HepG2 (cell line): ENCODE data around the gene OXGR1. TPM values are rescaled to one million over a fixed set of nuclear protein-coding genes. Genes with fewer than 3 reads are reported as not detected.

Source experiments
- FOXK1 ChIP-seq: sonication (generic); formaldehyde crosslinking; IDR thresholded peaks from 2 replicates; pipeline ENCODE4 v1.4.0; 2020; ENCODE audit warnings: low read depth, missing genetic modification reagents, borderline replicate concordance
- HCFC1 ChIP-seq: fragments of 150-350 bp; IDR thresholded peaks from 2 replicates; pipeline ENCODE4 v1.6.1; 2014; ENCODE audit warnings: low read depth, low read length
- HDAC6 ChIP-seq: fragments of 200-600 bp; sonication (generic); IDR thresholded peaks from 2 replicates; pipeline ENCODE4 v1.7.0; 2017; ENCODE audit warnings: mild to moderate bottlenecking, antibody characterized with exemption, low read length, low read depth
- HNRNPLL ChIP-seq: fragments of 200-400 bp; formaldehyde crosslinking; IDR thresholded peaks from 2 replicates; pipeline ENCODE4 v1.6.1; 2017; ENCODE audit warnings: mild to moderate bottlenecking, low read depth, low read length; ENCODE audit not compliant: poor library complexity, severe bottlenecking
- KDM5B ChIP-seq: sonication (generic); formaldehyde crosslinking; IDR thresholded peaks from 2 replicates; pipeline ENCODE4 v1.4.0; 2020; ENCODE audit warnings: missing genetic modification reagents, mild to moderate bottlenecking, borderline replicate concordance
- NCOR1 ChIP-seq: fragments of 200-600 bp; sonication (generic); IDR thresholded peaks from 2 replicates; pipeline ENCODE4 v1.7.0; 2017; ENCODE audit warnings: antibody characterized with exemption, low read length, borderline replicate concordance
- SMARCC2 ChIP-seq: fragments of 450-650 bp; IDR thresholded peaks from 2 replicates; pipeline ENCODE4 v1.6.1; 2017; ENCODE audit warnings: antibody characterized with exemption, mild to moderate bottlenecking
- ZNF333 ChIP-seq: sonication (generic); formaldehyde crosslinking; IDR thresholded peaks from 2 replicates; pipeline ENCODE4 v1.4.0; 2020; ENCODE audit warnings: mild to moderate bottlenecking, missing genetic modification reagents, borderline replicate concordance
- ZNF382 ChIP-seq: sonication (generic); formaldehyde crosslinking; IDR thresholded peaks from 2 replicates; pipeline ENCODE4 v1.5.0; 2020; ENCODE audit warnings: missing genetic modification reagents, mild to moderate bottlenecking, borderline replicate concordance
- polyA plus RNA-seq, 8 experiments: library from polyadenylated mRNA; depleted of rRNA in 3 of 8; stranded (reverse) in 7 of 8; unstranded in 1 of 8; fragments of >200 nt; fragmentation: Illumina TruSeq in 4 of 8; extraction: Trizol in 4 of 8; gene quantifications; 2 replicates each; pipeline versions ENCODE4 v1.2.1 to v1.2.3, GENCODE V29; 2011 to 2016; ENCODE audit warnings: low read depth in 4 of 8, missing spikeins in 1 of 8, mixed read lengths in 1 of 8; ENCODE audit not compliant: insufficient read depth in 1 of 8
- total RNA-seq, 5 experiments: library from RNA; depleted of rRNA; stranded (reverse); fragments of >200 nt; fragmentation: Illumina TruSeq; extraction: Trizol; gene quantifications; 2 replicates each; pipeline ENCODE4 v1.2.3, GENCODE V29; 2016; ENCODE audit warnings: low read depth in 1 of 5
- TF ChIP-seq, protein P1 (sequence below): sonication (generic); formaldehyde crosslinking; IDR thresholded peaks from 2 replicates; pipeline ENCODE4 v1.4.0; 2020; ENCODE audit warnings: missing genetic modification reagents, borderline replicate concordance
- TF ChIP-seq, protein P2 (sequence below): sonication (generic); formaldehyde crosslinking; IDR thresholded peaks from 2 replicates; pipeline ENCODE4 v1.4.0; 2020; ENCODE audit warnings: mild to moderate bottlenecking, missing genetic modification reagents, borderline replicate concordance
- TF ChIP-seq, protein P3 (sequence below): sonication (generic); formaldehyde crosslinking; IDR thresholded peaks from 2 replicates; pipeline ENCODE4 v1.4.0; 2020; ENCODE audit warnings: missing genetic modification reagents
- TF ChIP-seq, protein P4 (sequence below): sonication (generic); formaldehyde crosslinking; IDR thresholded peaks from 2 replicates; pipeline ENCODE4 v1.9.0; 2021; ENCODE audit warnings: missing genetic modification reagents, borderline replicate concordance

Gene OXGR1
- total and polyA plus RNA-seq, 2 of the 13 experiments (the other 11 are each of a cell fraction or from before 2014, with no cell fraction given), result not detected

DNA sequence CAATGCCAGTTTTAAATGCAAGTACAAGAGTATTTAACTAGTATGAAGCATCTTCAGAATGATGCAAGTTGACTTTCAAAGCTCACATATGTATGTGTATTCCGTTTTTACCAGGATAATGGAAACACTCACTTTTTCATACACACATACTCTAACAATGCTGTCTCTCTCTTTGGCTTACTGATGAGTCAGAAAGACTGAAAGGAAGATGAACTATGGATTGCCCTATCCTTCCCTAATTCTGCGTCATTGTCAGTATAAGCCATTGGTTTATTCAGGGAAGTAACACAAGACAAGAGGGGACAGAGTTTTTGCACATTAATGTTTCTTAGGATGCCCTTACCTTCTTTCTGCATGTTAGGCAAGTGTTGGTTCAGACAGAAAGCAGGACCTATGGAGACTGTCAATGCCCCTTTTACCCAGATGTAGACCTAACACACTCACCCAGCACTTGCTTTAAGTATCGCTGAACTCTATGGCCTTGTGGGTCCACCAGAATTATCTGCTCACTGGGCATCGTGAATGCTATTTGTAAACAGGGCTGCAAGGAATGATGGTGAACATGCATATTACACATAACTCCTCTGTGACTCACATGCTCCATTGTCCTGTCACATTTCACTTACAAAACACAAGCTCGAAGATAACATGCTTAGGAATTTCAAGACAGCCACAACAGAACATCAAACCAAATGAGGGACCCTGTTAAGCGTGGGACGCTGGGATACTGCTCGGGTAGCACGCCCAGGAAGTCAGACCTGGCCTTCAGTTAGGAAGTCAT is 10.0 kb upstream of the OXGR1 start (continued):
- TF ChIP-seq, protein P1, sequence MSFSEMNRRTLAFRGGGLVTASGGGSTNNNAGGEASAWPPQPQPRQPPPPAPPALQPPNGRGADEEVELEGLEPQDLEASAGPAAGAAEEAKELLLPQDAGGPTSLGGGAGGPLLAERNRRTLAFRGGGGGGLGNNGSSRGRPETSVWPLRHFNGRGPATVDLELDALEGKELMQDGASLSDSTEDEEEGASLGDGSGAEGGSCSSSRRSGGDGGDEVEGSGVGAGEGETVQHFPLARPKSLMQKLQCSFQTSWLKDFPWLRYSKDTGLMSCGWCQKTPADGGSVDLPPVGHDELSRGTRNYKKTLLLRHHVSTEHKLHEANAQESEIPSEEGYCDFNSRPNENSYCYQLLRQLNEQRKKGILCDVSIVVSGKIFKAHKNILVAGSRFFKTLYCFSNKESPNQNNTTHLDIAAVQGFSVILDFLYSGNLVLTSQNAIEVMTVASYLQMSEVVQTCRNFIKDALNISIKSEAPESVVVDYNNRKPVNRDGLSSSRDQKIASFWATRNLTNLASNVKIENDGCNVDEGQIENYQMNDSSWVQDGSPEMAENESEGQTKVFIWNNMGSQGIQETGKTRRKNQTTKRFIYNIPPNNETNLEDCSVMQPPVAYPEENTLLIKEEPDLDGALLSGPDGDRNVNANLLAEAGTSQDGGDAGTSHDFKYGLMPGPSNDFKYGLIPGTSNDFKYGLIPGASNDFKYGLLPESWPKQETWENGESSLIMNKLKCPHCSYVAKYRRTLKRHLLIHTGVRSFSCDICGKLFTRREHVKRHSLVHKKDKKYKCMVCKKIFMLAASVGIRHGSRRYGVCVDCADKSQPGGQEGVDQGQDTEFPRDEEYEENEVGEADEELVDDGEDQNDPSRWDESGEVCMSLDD, result no peak
- TF ChIP-seq, protein P2, sequence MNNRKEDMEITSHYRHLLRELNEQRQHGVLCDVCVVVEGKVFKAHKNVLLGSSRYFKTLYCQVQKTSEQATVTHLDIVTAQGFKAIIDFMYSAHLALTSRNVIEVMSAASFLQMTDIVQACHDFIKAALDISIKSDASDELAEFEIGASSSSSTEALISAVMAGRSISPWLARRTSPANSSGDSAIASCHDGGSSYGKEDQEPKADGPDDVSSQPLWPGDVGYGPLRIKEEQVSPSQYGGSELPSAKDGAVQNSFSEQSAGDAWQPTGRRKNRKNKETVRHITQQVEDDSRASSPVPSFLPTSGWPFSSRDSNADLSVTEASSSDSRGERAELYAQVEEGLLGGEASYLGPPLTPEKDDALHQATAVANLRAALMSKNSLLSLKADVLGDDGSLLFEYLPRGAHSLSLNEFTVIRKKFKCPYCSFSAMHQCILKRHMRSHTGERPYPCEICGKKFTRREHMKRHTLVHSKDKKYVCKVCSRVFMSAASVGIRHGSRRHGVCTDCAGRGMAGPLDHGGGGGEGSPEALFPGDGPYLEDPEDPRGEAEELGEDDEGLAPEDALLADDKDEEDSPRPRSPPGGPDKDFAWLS (CRISPR knock-in tag), result no peak
- TF ChIP-seq, protein P3, sequence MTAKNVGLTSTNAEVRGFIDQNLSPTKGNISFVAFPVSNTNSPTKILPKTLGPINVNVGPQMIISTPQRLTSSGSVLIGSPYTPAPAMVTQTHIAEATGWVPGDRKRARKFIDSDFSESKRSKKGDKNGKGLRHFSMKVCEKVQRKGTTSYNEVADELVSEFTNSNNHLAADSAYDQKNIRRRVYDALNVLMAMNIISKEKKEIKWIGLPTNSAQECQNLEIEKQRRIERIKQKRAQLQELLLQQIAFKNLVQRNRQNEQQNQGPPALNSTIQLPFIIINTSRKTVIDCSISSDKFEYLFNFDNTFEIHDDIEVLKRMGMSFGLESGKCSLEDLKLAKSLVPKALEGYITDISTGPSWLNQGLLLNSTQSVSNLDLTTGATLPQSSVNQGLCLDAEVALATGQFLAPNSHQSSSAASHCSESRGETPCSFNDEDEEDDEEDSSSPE (CRISPR knock-in tag), result no peak
- TF ChIP-seq FOXK1 (CRISPR knock-in tag) (no peak), ZNF333 (CRISPR knock-in tag) (no peak), ZNF382 (CRISPR knock-in tag) (no peak), HDAC6 (no peak), HNRNPLL (no peak), KDM5B (CRISPR knock-in tag) (no peak), HCFC1 (no peak), SMARCC2 (no peak), NCOR1 (no peak)
- TF ChIP-seq, protein P4, sequence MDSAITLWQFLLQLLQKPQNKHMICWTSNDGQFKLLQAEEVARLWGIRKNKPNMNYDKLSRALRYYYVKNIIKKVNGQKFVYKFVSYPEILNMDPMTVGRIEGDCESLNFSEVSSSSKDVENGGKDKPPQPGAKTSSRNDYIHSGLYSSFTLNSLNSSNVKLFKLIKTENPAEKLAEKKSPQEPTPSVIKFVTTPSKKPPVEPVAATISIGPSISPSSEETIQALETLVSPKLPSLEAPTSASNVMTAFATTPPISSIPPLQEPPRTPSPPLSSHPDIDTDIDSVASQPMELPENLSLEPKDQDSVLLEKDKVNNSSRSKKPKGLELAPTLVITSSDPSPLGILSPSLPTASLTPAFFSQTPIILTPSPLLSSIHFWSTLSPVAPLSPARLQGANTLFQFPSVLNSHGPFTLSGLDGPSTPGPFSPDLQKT, result no peak
